H1 (cell line): Measurements from ENCODE around the gene MPP2. TPM values are rescaled to one million over a fixed set of nuclear protein-coding genes. Genes with fewer than 3 reads are reported as not detected.
A peak's percentile ranks its signal among the peaks of the same experiment; 100 is the strongest.

Experiments
- CTCF ChIA-PET: fragments of 300-600 bp; sonication (Branson Sonifier 250); formaldehyde crosslinking; loops from one replicate; lab custom pipeline; 2021; ENCODE audit not compliant: partially characterized antibody; lab: Charles Lee
- POLR2A ChIA-PET: fragments of 300-600 bp; sonication (Branson Sonifier 250); formaldehyde crosslinking; loops from one replicate; lab custom pipeline; 2021; ENCODE audit warnings: inconsistent platforms; ENCODE audit not compliant: partially characterized antibody; lab: Charles Lee
- DNase-seq, 2 experiments: peaks; one replicate each; pipeline versions ENCODE4 v3.0.0 to v3.0.0-alpha.2; 2010 to 2022; ENCODE audit warnings: low spot score in 2 of 2, low read depth in 1 of 2, mixed read lengths in 1 of 2
- FAIRE-seq: peaks from 2 replicates; lab custom pipeline; 2011; peaks lifted over from hg19 to GRCh38; lab: Jason Lieb, UNC
- H2AFZ ChIP-seq: 2 replicates; pipeline ENCODE4 v1.8.1; 2012; ENCODE audit warnings: low read length, inconsistent platforms
- H2AK5ac ChIP-seq: 2 replicates; pipeline ENCODE4 v1.6.1; 2013; ENCODE audit warnings: low read depth, low read length
- H2BK120ac ChIP-seq: replicated peaks from 2 replicates; pipeline ENCODE3; 2013; ENCODE audit warnings: low read depth, low read length, inconsistent platforms
- H2BK12ac ChIP-seq: 2 replicates; pipeline ENCODE4 v1.6.1; 2013; ENCODE audit warnings: low read depth, low read length
- H2BK15ac ChIP-seq: 2 replicates; pipeline ENCODE4 v1.6.1; 2013; ENCODE audit warnings: low read length
- H2BK20ac ChIP-seq: 2 replicates; pipeline ENCODE4 v1.6.1; 2013; ENCODE audit warnings: low read length
- H2BK5ac ChIP-seq: 2 replicates; pipeline ENCODE4 v1.6.1; 2013; ENCODE audit warnings: low read depth, low read length
- H3K14ac ChIP-seq: 2 replicates; pipeline ENCODE4 v1.6.1; 2013; ENCODE audit warnings: inconsistent platforms; ENCODE audit not compliant: insufficient read length
- H3K18ac ChIP-seq: 2 replicates; pipeline ENCODE4 v1.6.1; 2013; ENCODE audit warnings: low read length; ENCODE audit errors: extremely low read depth
- H3K23ac ChIP-seq: 2 replicates; pipeline ENCODE4 v1.6.1; 2013; ENCODE audit warnings: inconsistent platforms; ENCODE audit not compliant: insufficient read length
- H3K23me2 ChIP-seq: 2 replicates; pipeline ENCODE4 v1.6.1; 2013; ENCODE audit warnings: low read depth, low read length
- H3K27ac ChIP-seq: 2 replicates; pipeline ENCODE4 v1.6.1; 2011; ENCODE audit warnings: low read depth, low read length, inconsistent platforms
- H3K27me3 ChIP-seq, 4 experiments: replicated peaks in 1 of 4; 1 replicate in 1 of 4; 2 replicates in 3 of 4; pipeline versions ENCODE4 v1.6.1 to v1.8.1; 2011 to 2013; ENCODE audit warnings: low read length in 3 of 4, mild to moderate bottlenecking in 3 of 4, inconsistent platforms in 2 of 4, mixed read lengths in 2 of 4, moderate library complexity in 1 of 4; ENCODE audit not compliant: control insufficient read depth in 3 of 4, insufficient read depth in 3 of 4; ENCODE audit errors: extremely low read depth in 1 of 4
- H3K36me3 ChIP-seq, 4 experiments: 2 replicates each; pipeline versions ENCODE4 v1.6.1 to v1.8.1; 2011 to 2013; ENCODE audit warnings: mild to moderate bottlenecking in 4 of 4, low read length in 3 of 4, moderate library complexity in 2 of 4, control low read depth in 1 of 4, inconsistent platforms in 1 of 4; ENCODE audit not compliant: insufficient read depth in 4 of 4, control insufficient read depth in 2 of 4
- H3K4ac ChIP-seq: replicated peaks from 2 replicates; pipeline ENCODE3; 2013; ENCODE audit warnings: low read length, low read depth, mixed read lengths, inconsistent platforms; ENCODE audit not compliant: insufficient read length
- H3K4me1 ChIP-seq, 4 experiments: replicated peaks in 1 of 4; 1 replicate in 1 of 4; 2 replicates in 3 of 4; pipeline versions ENCODE4 v1.6.1 to v1.8.1; 2011 to 2013; ENCODE audit warnings: low read length in 3 of 4, inconsistent platforms in 2 of 4, mixed read lengths in 1 of 4; ENCODE audit not compliant: insufficient read depth in 4 of 4, control insufficient read depth in 3 of 4
- H3K4me2 ChIP-seq, 2 experiments: 2 replicates each; pipeline versions ENCODE4 v1.6.1 to v1.8.1; 2011 to 2013; ENCODE audit warnings: low read depth in 2 of 2, low read length in 2 of 2, control low read depth in 1 of 2, inconsistent platforms in 1 of 2, mild to moderate bottlenecking in 1 of 2; ENCODE audit not compliant: insufficient read depth in 1 of 2
- H3K4me3 ChIP-seq, 4 experiments: fragments of 200-600, 300-600 bp in 1 of 4; sonication (generic), shearing (Covaris generic), sonication (Bioruptor Twin) in 1 of 4; 2 replicates each; pipeline versions ENCODE4 v1.5.1 to v1.8.1; 2011 to 2016; ENCODE audit warnings: low read length in 4 of 4, low read depth in 3 of 4, control low read depth in 2 of 4, inconsistent platforms in 2 of 4, mild to moderate bottlenecking in 2 of 4, mixed read lengths in 1 of 4, moderate library complexity in 1 of 4; ENCODE audit not compliant: insufficient read depth in 2 of 4; ENCODE audit errors: extremely low read depth in 1 of 4
- H3K56ac ChIP-seq: replicated peaks from 2 replicates; pipeline ENCODE3; 2013; ENCODE audit warnings: low read depth, mild to moderate bottlenecking, mixed read lengths, low read length, inconsistent platforms; ENCODE audit not compliant: insufficient read length
- H3K79me1 ChIP-seq: 2 replicates; pipeline ENCODE4 v1.6.1; 2013; ENCODE audit warnings: low read depth, low read length, control low read depth
- H3K79me2 ChIP-seq, 2 experiments: 2 replicates each; pipeline versions ENCODE4 v1.6.1 to v1.8.1; 2012 to 2013; ENCODE audit warnings: low read length in 2 of 2, mild to moderate bottlenecking in 2 of 2, inconsistent platforms in 1 of 2; ENCODE audit not compliant: insufficient read depth in 2 of 2, control insufficient read depth in 1 of 2
- H3K9ac ChIP-seq, 4 experiments: replicated peaks in 1 of 4; 1 replicate in 1 of 4; 2 replicates in 3 of 4; pipeline versions ENCODE4 v1.6.1 to v1.8.1; 2011 to 2013; ENCODE audit warnings: low read depth in 3 of 4, low read length in 3 of 4, control low read depth in 2 of 4, mild to moderate bottlenecking in 2 of 4, moderate library complexity in 2 of 4, inconsistent platforms in 1 of 4; ENCODE audit errors: extremely low read depth in 1 of 4
- H3K9me3 ChIP-seq, 2 experiments: 2 replicates each; pipeline versions ENCODE4 v1.6.1 to v1.8.1; 2012 to 2013; ENCODE audit warnings: mild to moderate bottlenecking in 2 of 2, moderate library complexity in 2 of 2, control low read depth in 1 of 2, inconsistent platforms in 1 of 2, low read depth in 1 of 2, low read length in 1 of 2, mixed read lengths in 1 of 2; ENCODE audit not compliant: insufficient read depth in 2 of 2
- H4K20me1 ChIP-seq, 2 experiments: replicated peaks in 1 of 2; 2 replicates each; pipeline versions ENCODE3 to v1.8.1; 2011 to 2013; ENCODE audit warnings: inconsistent platforms in 2 of 2, low read length in 2 of 2, mild to moderate bottlenecking in 1 of 2; ENCODE audit not compliant: insufficient read depth in 2 of 2, control insufficient read depth in 1 of 2
- H4K5ac ChIP-seq: 2 replicates; pipeline ENCODE4 v1.6.1; 2013; ENCODE audit warnings: low read length, low read depth, mixed read lengths, inconsistent platforms; ENCODE audit not compliant: insufficient read length
- H4K8ac ChIP-seq: 2 replicates; pipeline ENCODE4 v1.8.0; 2013; ENCODE audit warnings: mild to moderate bottlenecking, moderate library complexity, low read length, inconsistent platforms; ENCODE audit not compliant: insufficient read depth; ENCODE audit errors: extremely low read depth
- H4K91ac ChIP-seq: replicated peaks from 2 replicates; pipeline ENCODE3; 2013; ENCODE audit warnings: low read length, mixed read lengths, inconsistent platforms; ENCODE audit not compliant: insufficient read length
- EZH2 ChIP-seq: fragments of 200-600 bp; sonication (generic); IDR thresholded peaks from 2 replicates; pipeline ENCODE4 v1.7.1; 2012; ENCODE audit warnings: low read depth, mild to moderate bottlenecking, moderate library complexity, low read length, inconsistent platforms; ENCODE audit not compliant: severe bottlenecking
- JUND ChIP-seq: IDR thresholded peaks from 2 replicates; pipeline ENCODE4 v1.6.1; 2011; ENCODE audit warnings: mild to moderate bottlenecking, improper control_type of control experiment, low read length
- WGBS, 2 experiments: shearing (Covaris generic) in 1 of 2; methylation state at CpG; one replicate each; pipeline versions ENCODE4 v1.1.6 to v1.1.7; 2013 to 2015; ENCODE audit warnings: low lambda C conversion rate in 2 of 2, mixed read lengths in 2 of 2, inconsistent platforms in 1 of 2, low coverage in 1 of 2, missing lambda C conversion rate in 1 of 2; ENCODE audit not compliant: insufficient replicate concordance in 2 of 2, insufficient coverage in 1 of 2, insufficient read length in 1 of 2; ENCODE audit errors: extremely low coverage in 1 of 2, missing lambda C conversion rate in 1 of 2; 5-methylcytosine and 5-hydroxymethylcytosine counted together
- polyA plus RNA-seq, 7 experiments: library from polyadenylated mRNA; depleted of rRNA in 3 of 7; stranded (reverse) in 5 of 7; unstranded in 2 of 7; fragments of >200 nt in 5 of 7; fragments of 200-250 nt in 2 of 7; gene quantifications; 1 replicate in 5 of 7; 2 replicates in 1 of 7; 4 replicates in 1 of 7; pipeline versions ENCODE4 v1.2.1 to v1.2.3, GENCODE V29; 2011 to 2013; ENCODE audit warnings: missing spikeins in 2 of 7, mixed read lengths in 2 of 7
- total RNA-seq: library from RNA; stranded (reverse); fragmentation: NEBNext Ultra II Directional; extraction: Animal tissue kit (Norgen Biotek cat#: 25700); gene quantifications from 2 replicates; pipeline ENCODE4 v1.2.1, GENCODE V29; 2021

The MPP2 gene
- total and polyA plus RNA-seq, 2 of the 8 experiments (the other 6 are each of a cell fraction or from before 2014, with no cell fraction given) = 30.9 to 34.1 TPM

DNA sequence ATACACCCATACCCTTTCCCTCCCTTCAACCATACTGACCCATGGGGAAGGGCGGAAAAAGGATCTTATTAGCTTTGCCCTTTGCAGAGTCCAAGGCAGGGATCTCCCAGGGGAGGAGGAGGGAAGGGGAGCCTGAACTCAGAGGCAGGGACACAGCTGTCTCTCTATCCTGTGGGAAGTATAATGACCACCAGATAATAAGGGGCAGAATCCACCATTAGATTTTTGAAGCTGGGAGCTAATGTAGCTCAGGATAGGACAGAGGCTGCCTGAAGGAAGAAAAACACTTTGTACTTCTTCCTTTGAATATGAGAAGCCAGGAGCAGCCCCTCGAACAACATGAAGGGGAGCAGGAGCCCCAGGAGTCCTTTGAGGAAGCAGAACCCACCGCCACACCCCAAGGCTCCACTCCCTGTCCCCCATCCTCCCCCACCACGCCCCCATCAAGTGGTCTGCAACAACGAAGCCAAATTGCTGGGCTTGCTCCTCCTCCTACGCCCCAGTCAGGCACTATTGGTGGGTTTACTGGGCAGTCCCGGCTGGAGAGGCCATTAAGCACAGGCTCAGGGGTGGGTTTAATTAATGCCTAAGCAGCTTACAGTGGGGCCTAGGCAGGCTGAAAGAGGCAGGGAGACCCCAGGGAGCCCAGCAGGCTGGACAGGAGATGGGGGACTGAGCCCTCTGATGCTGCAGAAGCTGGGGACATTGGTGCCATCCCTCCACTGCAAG lies 5.3 kb downstream of the MPP2 start:
- H2BK20ac ChIP-seq = no peak overlapping the region
- H2AFZ ChIP-seq = no peak overlapping the region
- WGBS, 2 experiments = 46% methylated on average over 7 of the region's 7 CpGs; no CpG with 5 or more reads in 1 of the 2 experiments
- H4K5ac ChIP-seq = no peak overlapping the region
- peaks cover 0 to 9% (median 8%) of the 10 kb centered on the region in 4 experiments; a peak in 4 of 7 replicates for H3K27me3 ChIP-seq
- POLR2A ChIA-PET = interaction anchor here (1.2 to 1.6 kb wide), 2 partner anchors 10 to 16 kb away, joined by 4 read pairs; no protein-coding TSS in a partner anchor
- H2BK5ac ChIP-seq = no peak overlapping the region; the same call in 1 of the 2 replicates
- no peaks in the 10 kb centered on the region for H3K9me3 ChIP-seq
- no peak overlapping the region for H4K91ac ChIP-seq
- no peak overlapping the region for H3K18ac ChIP-seq
- no peak overlapping the region for H3K14ac ChIP-seq
- no peak overlapping the region for H3K4ac ChIP-seq
- no peak overlapping the region for H4K8ac ChIP-seq
- H4K20me1 ChIP-seq = peaks cover 0 to 2% of the 10 kb centered on the region in 2 experiments
- H3K36me3 ChIP-seq = no peaks in the 10 kb centered on the region; a peak in 1 of 8 replicates
- peaks cover 0 to 50% (median 38%) of the 10 kb centered on the region in 4 experiments; a peak in 6 of 7 replicates for H3K4me1 ChIP-seq
- H3K79me2 ChIP-seq = 0 out of 4 replicates have a peak, but pooled peaks cover 0 to 2% of the 10 kb centered on the region in 2 experiments
- no peak overlapping the region for H3K27ac ChIP-seq
- H3K79me1 ChIP-seq = no peaks in the 10 kb centered on the region; the same call in none of the 2 replicates
- CTCF ChIA-PET = interaction anchor here (1.1 to 25.8 kb wide), 4 partner anchors 9 to 81 kb away, joined by 3 to 403 read pairs (median 24); no protein-coding TSS in a partner anchor
- no peak overlapping the region for H2AK5ac ChIP-seq
- peak overlapping the region in 1 of 2 experiments; percentile 86; a peak in 1 of 4 replicates for H3K4me2 ChIP-seq
- peaks cover 25% of the 10 kb centered on the region for H3K23me2 ChIP-seq
- H2BK12ac ChIP-seq = peak overlapping the region; percentile 75; the same call in 1 of the 2 replicates
- H3K4me3 ChIP-seq = no peak overlapping the region
- DNase-seq (no peak), FAIRE-seq (no peak)
- no peak overlapping the region for H2BK120ac ChIP-seq
- no peak overlapping the region for H3K9ac ChIP-seq
- H2BK15ac ChIP-seq = no peak overlapping the region
- H3K23ac ChIP-seq = no peak overlapping the region
- no peak overlapping the region for H3K56ac ChIP-seq
- TF ChIP-seq EZH2 (no peak), JUND (no peak)
